HPDE6-E6E7 (cell line): ENCODE results near the gene CDC6.

Experiments used
- DNase-seq: peaks from one replicate; pipeline ENCODE4 v3.0.0; 2011; ENCODE audit warnings: missing footprints; ENCODE audit errors: extremely low spot score

The CDC6 gene

GRCh38 chr17:40323391-40324381 is 36.0 kb downstream of the CDC6 start:
- no peak for DNase-seq

DNA sequence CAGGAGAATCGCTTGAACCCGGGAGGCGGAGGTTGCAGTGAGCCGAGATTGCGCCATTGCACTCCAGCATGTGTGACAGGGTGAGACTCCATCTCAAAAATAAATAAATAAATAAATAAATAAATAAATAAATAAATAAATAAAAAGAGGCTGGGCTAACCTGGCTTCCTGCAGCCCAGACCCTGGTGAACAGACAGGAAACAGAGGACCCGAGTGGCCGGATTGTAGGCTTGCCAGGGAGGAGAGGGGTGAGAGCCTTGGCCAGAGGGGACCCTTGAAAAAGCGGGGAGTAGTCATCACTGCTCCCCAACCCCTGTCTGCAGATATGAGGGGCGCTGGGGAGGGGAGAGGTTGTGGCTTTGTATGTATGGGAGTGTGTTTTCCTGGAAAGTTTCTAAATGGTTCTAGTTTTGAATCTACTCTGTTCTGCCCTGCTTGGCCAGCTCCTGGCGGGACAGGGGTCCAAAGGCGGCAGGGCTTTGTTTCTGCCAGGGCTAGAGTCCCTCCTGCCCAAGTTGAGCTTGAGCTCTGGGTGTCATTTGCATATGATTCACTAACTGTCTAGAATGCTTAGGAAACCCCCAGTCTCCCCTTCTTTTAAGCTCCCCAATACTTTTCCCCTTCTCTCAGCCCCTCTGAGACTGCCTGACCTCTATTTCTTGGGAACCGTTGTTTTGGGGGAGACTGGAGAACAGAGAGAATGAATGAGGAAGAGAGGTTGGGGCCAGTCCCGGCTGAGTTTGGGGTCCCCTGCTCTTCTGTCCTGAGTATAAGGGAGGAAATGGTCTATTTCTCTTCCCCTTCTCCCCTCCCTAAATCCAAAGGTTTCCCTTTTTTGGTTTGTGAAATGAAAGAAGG is 37.7 kb downstream of the CDC6 start:
- no peak for DNase-seq

DNA sequence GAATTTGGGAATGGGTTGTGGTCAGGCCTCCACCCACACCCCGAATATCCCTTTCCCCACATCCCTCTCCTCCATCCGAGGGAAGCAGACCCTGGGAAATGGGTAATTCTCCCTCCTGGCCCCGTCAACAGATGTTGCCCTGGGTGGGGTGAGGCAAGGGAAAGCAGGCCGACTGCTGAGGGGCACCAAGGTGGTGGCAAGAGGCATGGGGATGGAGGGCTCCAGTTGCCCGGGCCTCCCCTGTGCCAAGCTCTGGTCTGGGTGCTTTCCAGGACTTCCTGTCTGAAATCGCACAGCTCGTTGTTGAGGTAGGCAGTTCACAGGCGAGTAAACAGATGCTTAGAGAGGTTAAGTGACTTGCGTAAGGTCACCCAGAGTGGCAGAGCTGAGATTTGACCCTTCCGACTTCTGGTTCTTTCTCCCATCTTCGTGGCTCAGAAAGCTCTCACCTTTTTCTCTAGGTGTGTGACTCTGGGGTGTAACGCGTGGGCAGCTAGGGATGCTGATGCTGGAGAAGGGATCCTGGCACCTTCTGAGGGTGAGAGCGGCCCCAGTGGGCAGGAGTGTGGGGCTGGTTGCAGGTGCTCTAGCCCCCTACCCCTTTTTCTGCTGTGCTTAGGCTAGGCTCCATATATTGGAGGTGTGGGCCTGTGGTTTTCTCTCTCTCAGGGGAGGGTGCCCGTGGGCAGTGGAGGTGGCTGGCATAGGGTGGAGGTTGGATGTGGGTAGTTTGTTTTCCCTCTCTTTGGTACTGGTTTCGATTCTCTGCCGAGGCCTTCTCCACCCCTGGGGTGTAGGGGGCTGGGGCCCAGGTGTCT is 38.5 kb downstream of the CDC6 start:
- DNase-seq: no peak

DNA sequence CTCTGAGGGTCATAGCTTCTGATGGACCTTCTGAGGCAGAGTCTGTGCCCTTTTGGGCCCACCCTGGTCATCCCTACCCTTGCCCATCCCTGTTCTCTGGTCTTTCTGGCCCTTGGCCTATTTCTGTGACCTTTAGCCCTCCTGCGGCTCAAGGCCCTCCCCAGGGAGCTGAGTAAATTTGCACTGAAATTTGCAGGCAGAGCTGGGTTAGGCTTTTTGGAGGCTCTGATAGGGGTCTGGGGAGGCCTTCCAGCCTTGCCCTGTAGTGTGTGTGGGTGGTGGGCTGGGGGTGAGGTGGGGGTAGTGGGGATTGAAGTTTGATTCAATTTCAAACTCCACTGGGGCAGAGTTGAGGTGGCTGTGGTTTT is 39.1 kb downstream of the CDC6 start:
- no peak for DNase-seq

DNA sequence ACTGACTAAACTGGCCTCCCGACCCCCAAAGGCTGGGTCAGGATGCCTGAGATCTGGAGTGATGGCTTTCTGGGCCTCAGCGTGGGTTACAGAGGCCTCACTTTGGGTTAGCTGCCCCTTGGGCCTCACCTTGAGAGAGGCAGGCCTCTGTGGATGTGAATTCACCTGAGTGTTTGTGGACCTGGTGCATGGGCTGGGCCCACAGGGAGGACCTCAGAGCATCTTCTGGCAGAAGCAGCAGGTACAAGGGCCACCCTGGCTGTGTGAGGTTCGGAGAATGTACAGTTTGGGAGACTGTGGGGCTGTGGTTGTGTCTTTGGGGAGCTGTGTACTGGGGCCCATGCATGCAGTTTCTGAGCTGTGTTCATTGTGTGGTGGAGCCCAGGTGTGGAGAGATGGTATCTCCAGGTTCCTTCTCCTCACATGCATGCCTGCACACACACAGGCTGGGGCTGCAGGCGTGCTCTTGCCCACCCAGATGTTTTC is 39.6 kb downstream of the CDC6 start:
- DNase-seq: no peak

DNA sequence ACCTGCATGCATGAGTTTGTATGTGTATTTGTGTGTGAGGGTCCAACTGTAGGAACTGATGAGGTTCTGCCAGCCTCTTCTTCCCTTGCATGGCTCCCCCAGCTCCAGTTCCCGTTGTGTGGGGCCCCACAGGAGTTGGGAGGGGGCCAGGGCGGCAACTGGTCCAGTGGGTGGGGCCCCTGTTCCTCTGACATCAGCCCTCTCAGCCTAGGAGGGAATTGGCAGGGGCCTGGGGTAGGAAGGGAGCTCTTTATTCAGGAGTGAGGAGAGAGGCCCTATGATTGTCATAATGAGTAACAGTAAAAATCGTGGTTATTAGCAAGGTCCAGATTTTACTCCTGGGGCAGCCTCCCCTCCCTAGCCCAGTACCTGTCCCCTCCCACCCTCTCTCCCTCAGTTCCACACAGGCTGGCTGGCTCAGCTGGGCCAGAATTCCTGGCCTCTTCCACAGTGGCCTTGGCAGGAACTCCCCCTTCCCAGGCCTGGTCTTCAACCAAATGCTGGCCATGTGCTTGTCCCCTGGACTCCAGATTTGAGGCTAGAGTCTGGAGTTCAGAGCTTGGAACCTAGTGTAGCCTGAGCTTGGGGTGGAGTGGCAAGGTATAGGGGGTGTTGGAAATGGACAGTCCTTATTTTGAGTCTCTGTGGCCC is 40.2 kb downstream of the CDC6 start:
- DNase-seq: no peak

- DNase-seq: no peak
Measured at GRCh38 chr17:40328386-40328766, 40.7 kb downstream of the CDC6 start.

GRCh38 chr17:40329839-40330794 is 42.4 kb downstream of the CDC6 start:
- DNase-seq: no peak

DNA sequence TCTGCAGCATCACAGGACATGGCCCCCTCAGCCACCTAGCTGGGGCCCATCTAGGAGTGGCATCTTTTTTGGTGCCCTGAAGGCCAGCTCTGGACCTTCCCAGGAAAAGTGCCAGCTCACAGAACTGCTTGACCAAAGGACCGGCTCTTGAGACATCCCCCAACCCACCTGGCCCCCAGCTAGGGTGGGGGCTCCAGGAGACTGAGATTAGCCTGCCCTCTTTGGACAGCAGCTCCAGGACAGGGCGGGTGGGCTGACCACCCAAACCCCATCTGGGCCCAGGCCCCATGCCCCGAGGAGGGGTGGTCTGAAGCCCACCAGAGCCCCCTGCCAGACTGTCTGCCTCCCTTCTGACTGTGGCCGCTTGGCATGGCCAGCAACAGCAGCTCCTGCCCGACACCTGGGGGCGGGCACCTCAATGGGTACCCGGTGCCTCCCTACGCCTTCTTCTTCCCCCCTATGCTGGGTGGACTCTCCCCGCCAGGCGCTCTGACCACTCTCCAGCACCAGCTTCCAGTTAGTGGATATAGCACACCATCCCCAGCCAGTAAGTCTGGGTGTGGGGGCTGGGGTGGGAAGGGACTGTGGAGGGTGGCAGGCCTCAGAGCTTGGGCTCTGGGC is 43.3 kb downstream of the CDC6 start:
- no peak for DNase-seq

DNA sequence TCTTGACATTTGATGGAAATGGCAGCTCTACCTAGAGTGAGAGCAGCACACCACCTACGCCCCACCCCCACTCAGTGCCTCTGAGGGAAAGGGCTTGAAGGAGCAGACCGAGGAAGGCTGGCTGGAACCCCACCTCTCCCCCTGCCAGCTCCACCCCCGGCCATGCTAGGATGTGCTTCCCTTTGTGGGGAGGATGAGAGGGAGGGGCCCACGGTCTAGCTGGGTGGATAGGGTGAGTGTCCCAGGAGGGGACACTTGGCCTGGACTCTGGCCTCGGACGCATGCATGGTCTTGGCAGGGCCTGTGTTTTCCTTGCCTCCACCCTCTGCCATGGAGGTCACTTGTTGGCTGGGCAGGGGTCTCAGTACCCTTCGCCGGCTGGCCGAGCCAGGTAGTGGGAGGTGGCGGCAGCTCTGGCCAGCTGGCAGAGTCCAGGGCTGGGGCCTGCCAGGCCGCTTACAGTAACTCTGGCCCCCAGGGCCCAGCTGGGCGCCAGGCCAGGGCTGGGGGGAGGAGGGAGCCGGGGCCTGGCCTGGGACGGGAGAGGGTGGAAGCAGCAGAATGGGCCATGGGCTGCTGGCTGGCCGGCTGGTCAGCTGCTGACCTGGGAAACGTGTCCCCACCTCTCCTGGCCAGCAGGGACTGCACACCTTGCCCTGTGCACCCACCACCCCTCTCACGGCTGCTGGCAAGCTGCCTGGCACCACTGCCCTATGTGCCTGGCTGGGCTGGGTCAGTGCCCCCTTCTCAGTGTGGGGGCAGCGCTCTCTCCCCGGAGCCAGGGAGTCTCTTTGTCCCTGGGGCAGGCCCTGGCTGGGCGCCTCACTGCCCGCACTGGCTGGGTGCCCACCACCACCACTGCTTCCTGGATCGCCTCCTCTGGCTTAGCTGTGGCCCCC is 44.3 kb downstream of the CDC6 start:
- no peak for DNase-seq

GRCh38 chr17:40333781-40334448 is 46.2 kb downstream of the CDC6 start:
- no peak for DNase-seq

GRCh38 chr17:40335620-40336019 is 47.9 kb downstream of the CDC6 start:
- DNase-seq: no peak

- no peak for DNase-seq
Measured at GRCh38 chr17:40337351-40337750, 49.7 kb downstream of the CDC6 start.

DNA sequence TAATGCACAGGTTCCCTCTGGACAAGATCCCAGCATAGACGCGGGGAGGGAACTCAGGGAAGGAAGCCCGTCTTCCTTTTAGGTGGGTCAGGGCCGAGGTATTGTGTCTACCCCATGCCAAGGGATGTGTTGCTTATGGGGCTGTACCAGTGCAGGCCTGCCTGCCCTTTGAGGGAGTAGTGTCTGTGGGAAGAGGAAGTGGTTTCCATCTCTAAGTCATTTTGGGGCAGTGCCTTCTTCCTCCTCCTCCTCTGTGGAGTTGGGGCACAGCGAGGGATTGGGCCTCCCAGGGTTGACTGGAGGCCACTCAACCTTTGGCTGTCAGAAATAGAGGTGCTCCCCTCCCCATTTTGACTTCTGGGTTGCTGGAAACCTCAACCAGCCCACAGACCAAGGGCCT is 50.4 kb downstream of the CDC6 start:
- DNase-seq: no peak

DNA sequence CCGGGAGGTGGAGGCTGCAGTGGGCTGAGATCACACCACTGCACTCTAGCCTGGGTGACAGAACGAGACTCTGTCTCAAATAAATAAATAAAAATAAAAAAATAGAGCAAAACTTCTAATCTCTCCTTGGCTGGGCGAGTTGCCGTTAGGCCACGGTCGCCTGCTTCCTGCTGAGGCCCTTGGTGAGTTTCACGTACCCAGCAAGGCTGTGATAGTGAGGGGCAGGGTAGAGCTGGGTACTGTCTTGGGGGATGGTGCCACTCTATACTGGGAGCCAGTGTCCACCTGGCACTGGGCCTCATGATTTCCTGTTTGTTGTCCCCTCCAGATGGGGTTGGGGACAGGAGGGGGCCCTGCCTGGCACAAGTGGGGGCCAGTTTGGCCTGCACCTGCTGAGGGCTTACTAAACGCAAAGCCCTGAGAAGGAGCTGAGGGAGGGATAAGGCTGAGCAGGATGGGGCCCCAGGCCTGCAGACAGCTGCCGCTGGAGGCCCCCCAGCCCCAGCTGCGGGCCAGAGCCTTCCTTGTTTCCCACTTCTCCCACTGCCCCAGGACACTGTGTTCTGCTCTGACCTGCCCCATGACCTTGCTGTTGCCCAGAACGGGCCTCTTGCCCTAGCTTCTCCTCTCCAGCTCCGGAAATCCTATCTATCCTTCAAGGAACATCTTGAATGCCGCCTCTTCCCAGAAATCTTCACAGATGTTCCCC is 51.4 kb downstream of the CDC6 start:
- no peak for DNase-seq

DNA sequence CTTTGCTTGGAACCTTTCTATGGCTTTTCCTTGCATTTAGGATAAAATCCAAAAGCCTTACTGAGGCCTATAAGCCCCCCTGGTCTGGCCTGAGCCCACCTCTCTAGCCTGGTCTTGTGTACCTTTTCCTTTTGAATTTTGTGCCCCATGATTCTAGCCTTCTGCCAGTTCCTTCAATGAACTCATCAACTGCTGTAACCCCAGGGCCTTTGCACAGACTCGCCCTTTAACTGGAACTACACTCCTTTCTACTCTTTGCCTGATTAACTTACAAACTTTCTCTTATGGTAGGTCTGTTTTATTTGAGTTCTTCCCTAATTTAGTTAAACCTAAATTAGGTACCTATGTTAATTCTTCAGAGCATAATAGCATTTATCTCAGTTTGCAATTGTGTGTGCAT is 52.6 kb downstream of the CDC6 start:
- DNase-seq: no peak
